Fibroblast of upper back skin (primary cell): ENCODE measurements around the gene ACMSD.
"Not testable (repeated sequence)": the region's sequence is repeated elsewhere in the genome, so short reads cannot be mapped to it uniquely, and the experiment has no call there.

Experiments used
- DNase-seq: peaks from one replicate; pipeline ENCODE4 v3.0.0-alpha.2; 2013

Gene ACMSD

DNA sequence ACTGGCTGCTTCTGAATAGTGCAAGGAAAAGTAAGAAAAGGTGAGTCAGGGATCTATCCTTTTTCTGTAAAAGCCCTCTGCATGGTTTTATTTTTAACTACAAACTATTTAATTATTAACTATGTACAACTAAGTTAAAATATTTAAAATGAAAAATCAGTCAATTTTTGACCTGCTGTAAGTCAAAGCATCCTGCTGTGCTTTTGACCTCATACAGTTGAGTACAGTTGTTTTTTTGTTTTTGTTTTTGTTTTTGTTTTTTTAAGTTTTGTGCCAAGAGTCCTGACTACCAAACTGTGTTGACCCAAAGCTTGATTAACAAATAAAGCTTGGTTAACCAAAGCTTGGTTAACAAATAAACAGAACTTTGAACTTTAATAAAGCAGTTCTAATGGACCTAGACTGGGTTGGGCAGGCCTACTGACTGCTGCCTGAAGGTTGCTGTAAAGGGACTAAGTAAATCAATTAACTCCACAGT, at the start of gene ACMSD:
ACMSD (plus strand) TSS at position 474 of the 478 bp plus-strand sequence. CDS start 67 bp downstream, outside the sequence.
- no peak for DNase-seq

GRCh38 chr2:134790487-134790886, 47.9 kb upstream of the ACMSD start:
- DNase-seq = no peak

GRCh38 chr2:134791616-134792015, 46.8 kb upstream of the ACMSD start:
- DNase-seq = no peak

DNA sequence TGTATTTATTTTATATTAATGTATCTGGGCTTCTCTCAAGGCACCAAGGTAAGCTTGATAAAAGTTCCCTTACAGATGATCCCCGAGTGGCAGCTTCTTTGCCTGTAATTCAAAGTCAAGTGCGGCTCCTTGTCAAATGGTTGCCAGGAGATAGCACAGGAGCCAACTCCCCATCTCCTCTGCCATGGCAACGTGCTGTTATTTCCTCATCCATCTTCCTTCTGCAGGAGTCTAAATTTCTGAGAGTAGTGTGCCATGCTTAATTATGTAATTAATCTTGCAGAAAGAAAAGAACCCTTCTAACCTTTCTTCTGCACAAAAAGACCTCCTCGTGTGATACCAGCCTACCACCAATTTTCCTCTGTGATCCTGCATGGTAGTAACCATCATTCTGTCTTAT, 46.2 kb upstream of the ACMSD start:
- no peak for DNase-seq

GRCh38 chr2:134795765-134796164, 42.7 kb upstream of the ACMSD start:
- DNase-seq = no peak

DNA sequence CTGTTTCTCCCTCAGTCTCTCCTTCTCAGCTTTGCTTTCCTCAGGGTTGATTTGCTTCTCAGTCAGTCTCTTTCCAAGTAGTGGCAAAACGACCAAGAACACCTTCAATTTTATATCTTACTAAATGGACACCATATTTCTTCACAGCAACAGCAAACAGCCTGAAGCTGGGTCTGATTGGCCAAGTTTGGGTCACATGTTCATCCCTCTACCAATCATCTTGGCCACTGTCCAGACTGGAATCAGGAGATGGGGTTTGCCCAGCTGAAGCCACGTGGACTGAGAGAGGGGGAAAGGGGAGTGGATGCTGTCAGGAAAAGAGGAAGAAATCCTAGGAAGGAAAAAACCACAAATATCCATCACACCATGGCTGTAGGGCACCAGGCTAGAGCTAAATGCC, 42.0 kb upstream of the ACMSD start:
- no peak for DNase-seq

- no peak for DNase-seq
Observed at GRCh38 chr2:134799936-134800335, 38.5 kb upstream of the ACMSD start.

- DNase-seq = no peak
Observed at GRCh38 chr2:134800341-134800740, 38.1 kb upstream of the ACMSD start.

- DNase-seq = not testable (repeated sequence)
Observed at GRCh38 chr2:134803609-134804405, 34.6 kb upstream of the ACMSD start.

DNA sequence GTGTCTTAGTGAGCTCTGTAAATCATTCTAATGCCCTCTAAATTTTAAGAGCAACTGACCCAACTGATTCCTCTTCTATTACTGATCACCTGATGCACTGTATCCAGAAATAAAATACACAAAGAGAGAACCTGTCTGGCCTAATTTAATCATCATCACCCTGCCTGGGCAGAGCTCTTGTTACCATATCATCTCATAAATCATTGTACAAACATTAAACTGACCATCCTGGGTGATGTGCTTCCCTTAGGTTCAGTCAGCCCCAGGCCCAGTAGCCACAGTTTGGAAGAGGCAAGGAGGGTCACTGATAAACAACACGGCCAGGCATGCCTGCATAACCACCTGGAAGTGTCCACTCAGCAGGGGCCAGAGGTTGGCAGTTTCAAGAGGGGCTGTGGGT, 22.7 kb upstream of the ACMSD start:
- no peak for DNase-seq

- no peak for DNase-seq
Observed at GRCh38 chr2:134818321-134818720, 20.1 kb upstream of the ACMSD start.

GRCh38 chr2:134819334-134819733, 19.1 kb upstream of the ACMSD start:
- peak; percentile 70 for DNase-seq

DNA sequence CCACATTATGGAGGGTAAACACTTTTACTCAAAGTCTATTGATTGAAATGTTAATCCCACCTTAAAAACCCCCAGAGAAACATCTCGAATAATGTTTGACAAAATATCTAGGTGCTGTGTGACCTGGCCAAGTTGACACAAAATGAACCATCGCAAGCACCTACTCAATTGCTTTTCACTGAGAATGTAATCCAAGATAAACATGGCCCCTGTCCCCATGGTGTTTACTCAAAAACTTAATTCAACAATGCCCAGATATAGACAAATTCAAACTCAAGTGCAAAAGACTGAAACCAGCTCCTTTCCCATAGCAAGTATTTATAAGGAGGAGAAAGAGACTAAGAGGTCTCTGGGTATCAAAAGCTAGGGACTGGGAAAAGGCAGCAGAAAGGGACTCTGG, 15.0 kb upstream of the ACMSD start:
- DNase-seq = no peak

DNA sequence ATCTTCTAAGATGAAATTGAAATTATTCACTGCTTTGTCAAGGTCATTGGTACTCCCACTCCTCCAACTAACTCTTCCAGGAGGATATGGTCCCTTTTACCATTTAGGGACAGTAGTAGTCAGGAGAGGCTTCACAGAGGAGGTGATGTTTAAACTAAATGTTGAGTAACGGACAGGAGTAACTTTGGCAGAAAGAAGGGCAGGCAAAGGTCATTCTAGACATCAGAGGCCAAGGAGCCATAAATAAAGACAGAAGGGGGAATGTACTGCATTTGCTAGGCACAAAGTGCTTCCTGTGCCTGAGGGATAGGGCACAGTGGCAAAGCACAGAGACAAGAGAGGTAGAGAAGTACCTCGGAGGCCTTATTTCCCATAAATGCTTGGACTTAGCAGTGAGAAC, 14.6 kb upstream of the ACMSD start:
- no peak for DNase-seq

DNA sequence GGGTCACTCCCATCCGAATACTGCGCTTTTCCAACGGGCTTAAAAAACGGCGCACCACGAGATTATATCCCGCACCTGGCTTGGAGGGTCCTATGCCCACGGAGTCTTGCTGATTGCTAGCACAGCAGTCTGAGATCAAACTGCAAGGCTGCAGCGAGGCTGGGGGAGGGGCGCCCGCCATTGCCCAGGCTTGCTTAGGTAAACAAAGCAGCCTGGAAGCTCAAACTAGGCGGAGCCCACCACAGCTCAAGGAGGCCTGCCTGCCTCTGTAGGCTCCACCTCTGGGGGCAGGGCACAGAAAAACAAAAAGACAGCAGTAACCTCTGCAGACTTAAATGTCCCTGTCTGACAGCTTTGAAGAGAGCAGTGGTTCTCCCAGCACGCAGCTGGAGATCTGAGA, 12.7 kb upstream of the ACMSD start:
- DNase-seq = not testable (repeated sequence)

- DNase-seq = no peak
Observed at GRCh38 chr2:134835471-134835870, 2.9 kb upstream of the ACMSD start.

DNA sequence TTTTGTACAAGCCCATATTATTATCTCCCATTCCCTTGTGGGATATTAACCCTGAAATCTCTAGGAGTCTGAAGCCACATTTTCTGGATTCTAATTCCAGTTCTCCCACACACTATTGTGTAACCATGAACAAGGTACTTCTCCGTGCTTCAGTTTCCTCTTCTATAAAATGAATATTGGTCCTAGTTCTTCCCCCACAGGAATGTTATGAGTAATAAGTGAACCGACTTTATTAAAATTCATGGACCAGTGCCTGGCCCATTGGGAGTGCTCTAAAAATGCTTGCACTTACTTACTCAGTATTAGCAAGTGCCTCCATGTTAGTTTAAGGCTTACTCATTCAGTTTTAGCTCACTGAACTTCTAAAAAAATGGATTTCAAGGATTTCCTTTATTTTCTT, 1.4 kb upstream of the ACMSD start:
- DNase-seq = peak; percentile 95

- no peak for DNase-seq
Observed at GRCh38 chr2:134839649-134840048, 1.2 kb downstream of the ACMSD start.

- no peak for DNase-seq
Observed at GRCh38 chr2:134842930-134843490, 4.6 kb downstream of the ACMSD start.

GRCh38 chr2:134843968-134844367, 5.6 kb downstream of the ACMSD start:
- no peak for DNase-seq

DNA sequence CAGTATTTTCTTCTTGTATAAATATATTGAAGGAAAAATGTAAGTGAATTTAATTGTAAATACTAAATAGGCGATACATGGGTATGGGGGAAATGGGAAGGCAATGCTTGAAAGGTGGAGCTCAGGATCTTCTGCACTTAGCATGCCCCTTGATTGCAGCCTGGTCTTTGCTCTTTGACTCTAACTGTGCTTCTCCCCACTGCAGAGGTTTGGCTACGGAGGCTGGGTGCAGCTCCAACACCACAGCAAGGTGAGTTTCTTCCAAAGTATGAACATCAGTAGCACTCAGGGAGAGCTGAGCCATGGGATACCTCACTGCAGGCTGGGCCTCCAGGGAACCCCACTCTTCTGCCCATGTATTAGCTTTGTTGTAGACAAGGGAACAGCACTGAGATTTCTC, 6.6 kb downstream of the ACMSD start:
- no peak for DNase-seq

- peak; percentile 66 for DNase-seq
Observed at GRCh38 chr2:134845719-134846118, 7.3 kb downstream of the ACMSD start.

GRCh38 chr2:134846213-134846612, 7.8 kb downstream of the ACMSD start:
- DNase-seq = no peak

DNA sequence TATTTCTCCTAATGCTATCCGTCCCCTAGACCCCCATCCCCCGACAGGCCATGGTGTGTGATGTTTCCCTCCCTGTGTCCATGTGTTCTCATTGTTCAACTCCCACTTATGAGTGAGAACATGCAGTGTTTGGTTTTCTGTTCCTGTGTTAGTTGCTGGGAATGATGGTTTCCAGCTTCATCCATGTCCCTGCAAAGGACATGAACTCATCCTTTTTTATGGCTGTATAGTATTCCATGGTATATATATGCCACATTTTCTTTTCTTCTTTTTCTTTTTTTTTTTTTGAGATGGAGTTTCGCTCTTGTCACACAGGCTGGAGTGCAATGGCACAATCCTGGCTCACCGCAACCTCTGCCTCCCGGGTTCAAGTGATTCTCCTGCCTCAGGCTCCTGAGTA, 9.2 kb downstream of the ACMSD start:
- not testable (repeated sequence) for DNase-seq

DNA sequence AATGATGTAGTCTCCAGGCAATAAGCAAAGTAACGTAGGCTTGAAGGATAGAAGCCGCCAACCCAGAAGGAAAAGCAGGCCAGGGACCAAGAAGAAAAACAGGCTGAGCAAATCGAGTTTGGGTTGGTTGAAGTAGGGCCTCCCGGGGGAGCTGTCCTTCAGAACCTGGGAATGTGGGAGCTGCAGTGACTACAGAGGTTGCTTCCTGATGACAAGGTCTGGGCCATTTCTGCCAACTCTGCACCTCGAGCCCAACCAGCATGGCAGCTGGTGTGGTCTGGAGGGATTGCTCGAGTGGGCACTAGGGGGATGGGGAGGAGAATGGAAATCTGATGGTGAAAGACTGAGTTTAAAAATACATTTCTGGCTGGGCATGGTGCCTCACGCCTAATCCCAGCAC, 14.1 kb downstream of the ACMSD start:
- DNase-seq = no peak
